Activated CD4-positive, alpha-beta T cell treated with anti-CD3 and anti-CD28 coated beads for 4 hours (primary cell): Measurements from ENCODE around the gene APCS.

ENCODE experiments used
- DNase-seq, 2 donors: peaks; one replicate each; pipeline ENCODE4 v3.0.0-alpha.2; 2020

The APCS gene, protein sequence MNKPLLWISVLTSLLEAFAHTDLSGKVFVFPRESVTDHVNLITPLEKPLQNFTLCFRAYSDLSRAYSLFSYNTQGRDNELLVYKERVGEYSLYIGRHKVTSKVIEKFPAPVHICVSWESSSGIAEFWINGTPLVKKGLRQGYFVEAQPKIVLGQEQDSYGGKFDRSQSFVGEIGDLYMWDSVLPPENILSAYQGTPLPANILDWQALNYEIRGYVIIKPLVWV

GRCh38 chr1:159587461-159587951 lies at the start of gene APCS:
Gene APCS, plus strand, starts transcription at chr1:159587826. Its CDS starts 96 bp downstream, at chr1:159587922.
- DNase-seq: no peak

DNA sequence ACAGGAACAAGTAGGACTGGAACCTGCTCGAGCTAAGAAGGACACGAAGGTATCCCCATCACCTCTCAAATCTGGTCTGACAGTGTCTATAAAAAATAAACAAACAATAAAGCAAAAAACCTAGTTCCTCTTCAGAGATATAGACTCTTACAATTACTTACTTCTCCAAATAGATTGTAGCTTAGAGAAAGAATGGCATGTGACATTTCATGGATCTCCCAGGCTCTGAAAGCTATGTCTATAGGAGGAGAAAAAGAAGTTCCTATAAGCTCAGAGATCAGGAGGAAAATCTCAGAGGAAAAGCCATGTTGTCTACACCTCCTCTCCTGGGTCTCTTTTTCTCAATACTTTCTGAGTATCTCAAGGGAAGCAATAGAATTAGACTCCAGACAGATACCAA lies 39.5 kb upstream of the APCS start:
- DNase-seq: no peak

DNA sequence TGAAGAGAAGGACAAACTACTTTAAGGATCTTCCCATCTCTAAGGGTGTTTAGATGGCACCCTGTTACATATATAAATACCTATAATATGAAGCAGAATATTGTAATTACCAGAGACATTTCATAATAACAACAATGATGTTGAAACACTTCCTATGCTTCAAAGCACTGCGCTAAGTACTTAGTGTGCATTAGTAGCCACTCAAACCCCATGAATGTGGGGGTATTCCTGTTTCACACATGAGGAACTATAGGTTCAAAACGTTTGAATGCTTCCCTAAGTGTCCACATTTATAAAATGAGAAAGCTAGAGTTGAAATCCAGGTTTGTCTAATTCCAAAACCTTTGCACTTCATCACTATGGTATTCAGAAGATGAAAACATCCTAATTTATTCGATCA lies 33.4 kb upstream of the APCS start:
- DNase-seq: no peak

GRCh38 chr1:159554696-159555095 lies 32.9 kb upstream of the APCS start:
- no peak for DNase-seq

GRCh38 chr1:159556931-159557369 lies 30.7 kb upstream of the APCS start:
- no peak for DNase-seq

- DNase-seq: no peak
These were observed 27.0 kb upstream of the APCS start for GRCh38 chr1:159560599-159560998.

DNA sequence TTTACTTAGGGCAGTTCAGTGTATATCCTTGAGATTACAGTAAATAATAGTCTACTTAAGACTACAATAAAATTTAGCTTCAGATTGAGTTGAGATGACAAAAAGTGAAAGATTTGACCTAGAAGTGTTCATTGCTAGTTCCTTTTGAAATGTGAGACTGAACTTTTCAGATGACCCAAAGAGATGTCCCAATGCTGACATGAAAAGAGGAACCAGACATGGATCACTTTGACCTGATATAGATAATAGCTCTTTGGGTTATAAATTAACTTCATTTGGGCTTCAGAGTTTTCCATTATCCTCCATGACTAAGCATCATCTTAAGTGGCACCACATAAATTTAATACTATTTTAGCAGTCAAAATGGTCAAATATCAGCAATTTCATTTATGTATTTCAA lies 26.1 kb upstream of the APCS start:
- no peak for DNase-seq

DNA sequence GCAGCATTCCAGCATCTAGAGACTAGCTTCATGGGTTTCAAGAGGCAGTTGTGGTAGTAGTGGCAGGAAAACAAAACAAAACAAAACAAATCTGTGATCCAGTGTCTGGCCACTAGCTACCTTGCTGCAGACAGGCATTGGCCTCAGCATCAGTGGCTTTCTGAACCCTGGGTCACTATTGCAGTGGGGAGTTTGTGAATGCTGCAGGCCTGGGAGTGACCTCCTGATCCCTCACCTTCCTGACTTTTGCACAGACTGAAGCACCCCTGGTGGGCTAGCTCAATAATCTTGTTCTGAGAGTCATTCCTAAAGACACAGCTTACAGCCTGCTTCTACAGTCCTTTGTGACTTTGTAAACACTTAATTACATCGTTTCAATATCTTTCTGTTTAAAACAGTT lies 24.9 kb upstream of the APCS start:
- DNase-seq: no peak

DNA sequence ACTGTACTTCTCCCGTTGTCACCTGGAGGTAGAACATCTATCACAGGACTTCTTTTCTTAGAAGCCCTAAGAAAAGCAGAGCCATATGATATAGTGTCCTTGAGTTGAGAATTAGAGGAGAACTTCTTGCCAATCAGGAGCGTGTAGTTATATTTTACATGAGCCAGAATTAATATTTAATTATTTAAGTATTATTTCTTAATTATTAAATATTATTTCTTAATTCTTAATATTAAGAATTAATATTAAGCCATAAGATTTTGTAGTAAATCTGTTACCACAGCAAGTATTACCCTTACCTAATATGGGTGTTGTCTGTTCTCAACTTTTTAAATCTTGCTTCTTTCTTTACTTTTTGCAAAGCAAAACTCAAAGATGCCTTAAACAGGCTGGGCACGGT lies 10.2 kb upstream of the APCS start:
- DNase-seq: no peak

- no peak for DNase-seq
These were observed 7.3 kb upstream of the APCS start for GRCh38 chr1:159580340-159580739.

DNA sequence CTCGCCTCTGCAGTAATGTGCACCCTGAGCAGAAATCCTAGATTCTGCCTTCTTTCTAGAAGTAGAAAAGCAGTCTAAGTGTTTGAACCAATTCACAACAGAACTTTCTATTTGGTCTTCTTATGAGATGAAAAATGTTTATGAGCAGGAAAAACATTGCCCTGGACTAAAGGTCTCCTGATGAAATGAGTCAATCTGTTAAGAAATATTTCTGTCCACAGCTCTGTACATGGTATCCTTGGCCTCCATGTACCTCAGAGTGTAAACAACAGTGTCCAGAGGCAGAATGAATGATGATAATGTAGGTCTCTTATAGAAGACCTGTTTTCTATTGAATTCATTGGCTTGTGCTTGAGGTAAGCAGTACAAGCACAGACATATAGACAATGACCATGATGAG lies 6.2 kb upstream of the APCS start:
- no peak for DNase-seq

GRCh38 chr1:159584536-159584935 lies 3.1 kb upstream of the APCS start:
- DNase-seq: no peak

- DNase-seq: no peak
These were observed 4.4 kb downstream of the APCS start for GRCh38 chr1:159591981-159592380.

- no peak for DNase-seq
These were observed 7.2 kb downstream of the APCS start for GRCh38 chr1:159594625-159595405.

- no peak for DNase-seq
These were observed 10.6 kb downstream of the APCS start for GRCh38 chr1:159598196-159598595.

DNA sequence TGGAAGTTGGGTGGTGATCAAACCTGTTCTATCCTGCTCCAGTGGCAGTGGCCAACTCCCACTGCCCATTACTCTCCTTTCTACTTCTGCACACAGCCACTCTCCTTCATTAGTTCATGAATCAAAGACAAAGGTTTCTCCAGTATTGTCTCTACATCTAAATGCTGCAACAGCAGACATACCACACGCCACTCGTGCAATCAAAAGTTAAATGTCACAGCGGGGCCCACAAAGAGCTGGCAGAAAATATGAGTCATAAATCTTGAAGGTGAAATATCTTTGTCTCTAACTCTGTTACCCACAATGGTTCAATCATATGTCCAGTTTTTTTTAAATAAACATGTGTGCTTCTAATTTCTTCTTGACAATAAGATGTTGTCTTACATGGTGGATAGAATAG lies 13.3 kb downstream of the APCS start:
- no peak for DNase-seq

- no peak for DNase-seq
These were observed 14.9 kb downstream of the APCS start for GRCh38 chr1:159602501-159602999.

- no peak for DNase-seq
These were observed 24.7 kb downstream of the APCS start for GRCh38 chr1:159612211-159612885.

DNA sequence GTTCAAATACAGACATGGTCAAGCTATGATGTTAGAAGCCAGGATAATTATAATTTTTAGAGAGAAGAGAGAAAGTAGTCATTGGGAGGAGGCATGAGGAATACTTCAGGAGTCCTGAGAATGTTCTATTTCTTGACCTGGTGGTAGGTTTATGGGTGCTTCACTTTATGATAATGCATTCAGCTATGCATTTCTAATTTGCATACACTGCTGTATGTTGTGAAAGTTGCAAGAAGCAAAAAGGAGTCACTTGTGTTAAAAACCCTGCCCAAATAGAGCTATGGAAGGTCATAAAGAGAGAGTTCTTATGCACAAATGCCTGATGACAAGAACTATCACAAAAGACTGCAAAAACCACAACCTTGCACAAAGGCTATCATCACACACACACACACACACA lies 45.3 kb downstream of the APCS start:
- no peak for DNase-seq
